LNCAP (cell line): ENCODE measurements around the gene MAN2A1.

Experiments used
- TF ChIP-seq, protein P1 (sequence below): fragments of 450-650 bp; IDR thresholded peaks from 2 replicates; pipeline ENCODE4 v1.5.1; 2017; ENCODE audit warnings: mild to moderate bottlenecking

Gene MAN2A1

GRCh38 chr5:109784687-109785086 is 95.0 kb downstream of the MAN2A1 start:
- TF ChIP-seq, protein P1, sequence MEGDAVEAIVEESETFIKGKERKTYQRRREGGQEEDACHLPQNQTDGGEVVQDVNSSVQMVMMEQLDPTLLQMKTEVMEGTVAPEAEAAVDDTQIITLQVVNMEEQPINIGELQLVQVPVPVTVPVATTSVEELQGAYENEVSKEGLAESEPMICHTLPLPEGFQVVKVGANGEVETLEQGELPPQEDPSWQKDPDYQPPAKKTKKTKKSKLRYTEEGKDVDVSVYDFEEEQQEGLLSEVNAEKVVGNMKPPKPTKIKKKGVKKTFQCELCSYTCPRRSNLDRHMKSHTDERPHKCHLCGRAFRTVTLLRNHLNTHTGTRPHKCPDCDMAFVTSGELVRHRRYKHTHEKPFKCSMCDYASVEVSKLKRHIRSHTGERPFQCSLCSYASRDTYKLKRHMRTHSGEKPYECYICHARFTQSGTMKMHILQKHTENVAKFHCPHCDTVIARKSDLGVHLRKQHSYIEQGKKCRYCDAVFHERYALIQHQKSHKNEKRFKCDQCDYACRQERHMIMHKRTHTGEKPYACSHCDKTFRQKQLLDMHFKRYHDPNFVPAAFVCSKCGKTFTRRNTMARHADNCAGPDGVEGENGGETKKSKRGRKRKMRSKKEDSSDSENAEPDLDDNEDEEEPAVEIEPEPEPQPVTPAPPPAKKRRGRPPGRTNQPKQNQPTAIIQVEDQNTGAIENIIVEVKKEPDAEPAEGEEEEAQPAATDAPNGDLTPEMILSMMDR, result no peak

GRCh38 chr5:109786206-109786855 is 96.6 kb downstream of the MAN2A1 start:
- TF ChIP-seq, protein P1, result no peak

- TF ChIP-seq, protein P1, result no peak
Measured at GRCh38 chr5:109788596-109788995, 98.9 kb downstream of the MAN2A1 start.

DNA sequence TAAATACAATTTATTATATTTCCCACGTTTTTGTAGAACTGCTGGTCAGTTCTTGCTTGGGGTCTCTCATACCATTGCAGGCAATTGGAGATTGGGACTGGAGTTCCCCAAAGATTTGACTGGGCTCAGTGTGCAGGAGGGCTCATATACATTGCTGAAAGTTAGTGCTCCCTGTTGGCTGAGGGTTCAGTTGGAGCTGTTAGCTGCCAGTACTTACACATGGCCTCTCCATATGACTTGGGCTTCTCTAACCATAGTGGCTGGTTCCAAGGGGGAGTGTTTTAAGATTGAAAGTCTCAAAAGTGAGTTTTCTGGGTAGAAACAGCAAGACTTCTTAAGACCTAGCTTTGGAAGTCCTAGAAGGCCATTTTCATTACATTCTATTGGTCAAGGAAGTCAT is 102.9 kb downstream of the MAN2A1 start:
- TF ChIP-seq, protein P1, result no peak

GRCh38 chr5:109803854-109804253 is 114.1 kb downstream of the MAN2A1 start:
- TF ChIP-seq, protein P1, result no peak

GRCh38 chr5:109805472-109805871 is 115.7 kb downstream of the MAN2A1 start:
- TF ChIP-seq, protein P1, result no peak

DNA sequence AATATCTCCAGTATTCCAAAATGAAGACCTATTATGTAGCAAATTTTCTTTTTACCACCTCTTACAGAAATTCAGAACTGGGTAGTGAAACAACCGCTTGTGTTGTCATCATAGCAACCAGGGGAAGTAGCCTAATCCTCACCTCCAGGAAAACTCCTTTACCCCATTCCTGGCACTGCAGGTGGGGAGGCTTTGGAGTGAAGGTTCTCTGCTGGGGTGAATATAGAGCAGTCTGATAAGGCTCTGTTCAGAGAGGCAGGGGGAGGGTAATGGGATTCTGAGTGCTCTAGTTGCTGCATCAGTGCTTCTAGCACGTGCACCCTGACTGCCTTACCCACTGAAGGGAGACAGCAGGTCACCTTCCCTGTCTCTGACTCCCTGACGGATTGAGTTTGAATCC is 116.2 kb downstream of the MAN2A1 start:
- TF ChIP-seq, protein P1, result no peak

- TF ChIP-seq, protein P1, result no peak
Measured at GRCh38 chr5:109812698-109813097, 123.0 kb downstream of the MAN2A1 start.
